Measurements from ENCODE around the gene CLIP2.

CLIP2 gene

DNA sequence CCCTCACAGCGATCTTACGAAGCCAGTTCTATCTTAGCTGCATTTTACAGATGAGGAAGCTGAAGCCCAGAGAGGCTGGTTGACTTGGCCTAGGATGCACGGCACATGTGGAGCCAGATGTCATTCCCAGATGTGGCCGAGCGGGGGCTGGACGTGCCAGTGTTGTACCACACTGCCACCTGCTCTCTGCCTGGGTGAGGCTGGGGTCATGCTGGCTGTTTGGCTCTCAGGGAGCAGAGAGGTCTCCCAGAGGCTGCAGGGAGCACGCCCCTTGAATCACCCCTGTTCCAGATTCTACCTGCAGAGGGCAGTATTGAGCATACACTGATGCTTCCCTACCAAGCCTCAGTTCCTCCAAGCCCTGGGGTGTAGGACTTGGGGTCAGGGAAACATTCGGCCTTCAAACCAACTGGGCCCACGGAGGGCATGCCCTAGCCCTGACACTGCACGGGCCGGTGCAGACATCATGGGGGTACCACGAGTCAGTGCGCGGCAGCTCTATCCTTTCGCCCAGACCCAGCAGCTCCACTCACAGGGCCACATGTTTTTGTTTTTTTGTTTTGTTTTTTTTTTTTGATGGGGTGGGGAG lies 160.7 kb downstream of the CLIP2 start:
- Mint-ChIP-seq H3K4me1 (peaks cover 8% of the 10 kb centered on the region), H3K4me3 (peak overlapping the region in 1 of 3 experiments; percentile 19), H3K27ac (peak overlapping the region in 1 of 3 experiments; percentile 41), H3K36me3 (ENCODE audit: low read depth) (no peaks in the 10 kb centered on the region), H3K9me3 (no peaks in the 10 kb centered on the region), H3K27me3 (ENCODE audit: low read depth) (no peaks in the 10 kb centered on the region)
- TF ChIP-seq, protein P1, sequence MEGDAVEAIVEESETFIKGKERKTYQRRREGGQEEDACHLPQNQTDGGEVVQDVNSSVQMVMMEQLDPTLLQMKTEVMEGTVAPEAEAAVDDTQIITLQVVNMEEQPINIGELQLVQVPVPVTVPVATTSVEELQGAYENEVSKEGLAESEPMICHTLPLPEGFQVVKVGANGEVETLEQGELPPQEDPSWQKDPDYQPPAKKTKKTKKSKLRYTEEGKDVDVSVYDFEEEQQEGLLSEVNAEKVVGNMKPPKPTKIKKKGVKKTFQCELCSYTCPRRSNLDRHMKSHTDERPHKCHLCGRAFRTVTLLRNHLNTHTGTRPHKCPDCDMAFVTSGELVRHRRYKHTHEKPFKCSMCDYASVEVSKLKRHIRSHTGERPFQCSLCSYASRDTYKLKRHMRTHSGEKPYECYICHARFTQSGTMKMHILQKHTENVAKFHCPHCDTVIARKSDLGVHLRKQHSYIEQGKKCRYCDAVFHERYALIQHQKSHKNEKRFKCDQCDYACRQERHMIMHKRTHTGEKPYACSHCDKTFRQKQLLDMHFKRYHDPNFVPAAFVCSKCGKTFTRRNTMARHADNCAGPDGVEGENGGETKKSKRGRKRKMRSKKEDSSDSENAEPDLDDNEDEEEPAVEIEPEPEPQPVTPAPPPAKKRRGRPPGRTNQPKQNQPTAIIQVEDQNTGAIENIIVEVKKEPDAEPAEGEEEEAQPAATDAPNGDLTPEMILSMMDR (IDR thresholded peaks at IDR 0.05; ENCODE audit: unreplicated experiment in 3 of 3) = peak; percentile 55 to 66 (median 62)

DNA sequence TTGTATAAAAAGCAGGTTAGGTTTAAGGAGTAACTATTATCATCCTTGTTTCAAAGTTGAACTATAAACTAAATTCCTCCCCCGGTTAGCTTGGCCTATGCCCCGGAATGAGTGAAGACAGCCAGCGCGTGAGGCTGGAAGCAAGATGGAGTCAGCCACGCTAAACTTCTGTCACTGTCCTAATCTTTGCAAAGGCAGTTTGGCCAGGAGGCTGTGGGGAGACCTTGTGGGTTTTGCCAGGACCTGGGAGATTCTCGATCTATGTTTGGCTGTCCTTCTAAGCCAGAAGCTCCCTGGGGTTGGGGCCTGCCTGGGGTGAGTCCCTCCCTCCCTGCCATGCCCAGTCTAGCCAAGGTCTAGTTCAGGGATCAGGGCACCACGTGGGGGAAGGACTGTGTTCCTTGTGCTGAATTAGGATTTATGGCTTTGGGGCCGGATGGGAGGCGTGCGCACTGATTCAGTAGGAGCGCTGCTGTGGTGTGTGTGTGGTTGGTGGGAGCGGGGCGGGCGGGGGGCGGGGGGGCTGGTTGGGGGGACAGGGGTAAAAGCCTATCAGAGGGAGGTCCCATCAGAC lies 163.6 kb downstream of the CLIP2 start:
- H3K27me3 Mint-ChIP-seq (ENCODE audit: low read depth) = no peaks in the 10 kb centered on the region
- peak overlapping the region; percentile 83 to 91 (median 90) for H3K4me3 Mint-ChIP-seq
- H3K4me1 Mint-ChIP-seq = peaks cover 28% of the 10 kb centered on the region
- peak overlapping the region; percentile 96 to 98 (median 97) for H3K27ac Mint-ChIP-seq
- TF ChIP-seq, protein P1 (IDR thresholded peaks at IDR 0.05; ENCODE audit: unreplicated experiment in 3 of 3) = no peak
- no peaks in the 10 kb centered on the region for H3K9me3 Mint-ChIP-seq
- peaks cover 7% of the 10 kb centered on the region for H3K36me3 Mint-ChIP-seq (ENCODE audit: low read depth)

DNA sequence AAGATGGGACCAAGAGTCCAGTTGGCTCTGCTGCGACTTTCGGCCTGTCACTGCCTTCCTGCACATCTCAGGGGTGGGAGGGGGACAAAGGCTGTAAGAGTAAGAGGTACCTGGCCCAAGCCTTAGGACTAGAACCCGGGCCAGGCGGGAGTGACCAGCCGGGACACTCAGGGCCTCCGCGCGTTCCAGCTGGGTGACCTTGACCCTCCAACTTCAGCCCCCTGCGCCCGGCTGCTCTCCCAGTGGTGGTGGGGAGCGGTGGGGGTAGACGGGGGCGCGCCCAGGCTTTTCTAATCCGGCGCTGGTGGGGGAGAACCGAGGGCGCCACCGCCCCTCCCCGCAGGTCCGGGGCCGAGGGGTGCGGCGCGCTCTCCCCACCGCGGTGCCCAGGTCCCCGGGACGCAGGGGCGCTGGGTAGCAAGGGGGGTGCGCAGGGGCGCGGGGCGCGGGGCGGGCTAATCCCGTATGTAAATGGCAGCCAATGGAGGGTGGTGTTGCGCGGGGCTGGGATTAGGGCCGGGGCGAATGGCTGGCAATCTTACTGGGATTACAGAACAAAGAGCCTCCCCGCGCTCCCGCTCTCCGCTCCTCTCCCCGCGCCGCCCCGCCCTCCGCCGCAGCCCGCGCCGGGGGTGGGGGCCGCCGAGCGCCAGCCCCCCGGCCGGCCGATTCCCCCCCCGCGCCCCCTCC lies 164.3 kb downstream of the CLIP2 start, which contains the start of gene GTF2IRD1:
GTF2IRD1 (plus strand) TSS at position 585 of the 690 bp plus-strand sequence. CDS start 54,175 bp downstream, outside the sequence.
- Mint-ChIP-seq H3K27ac (peak within 1 kb of the TSS; percentile 96 to 98 (median 97)), H3K4me3 (peak within 1 kb of the TSS; percentile 84 to 91 (median 90)), H3K36me3 (ENCODE audit: low read depth) (peaks cover 12% of the 10 kb centered on the region), H3K27me3 (ENCODE audit: low read depth) (no peaks in the 10 kb centered on the region), H3K9me3 (no peaks in the 10 kb centered on the region), H3K4me1 (peaks cover 33% of the 10 kb centered on the region)
- TF ChIP-seq, protein P1 (IDR thresholded peaks at IDR 0.05; ENCODE audit: unreplicated experiment in 3 of 3) = no peak

DNA sequence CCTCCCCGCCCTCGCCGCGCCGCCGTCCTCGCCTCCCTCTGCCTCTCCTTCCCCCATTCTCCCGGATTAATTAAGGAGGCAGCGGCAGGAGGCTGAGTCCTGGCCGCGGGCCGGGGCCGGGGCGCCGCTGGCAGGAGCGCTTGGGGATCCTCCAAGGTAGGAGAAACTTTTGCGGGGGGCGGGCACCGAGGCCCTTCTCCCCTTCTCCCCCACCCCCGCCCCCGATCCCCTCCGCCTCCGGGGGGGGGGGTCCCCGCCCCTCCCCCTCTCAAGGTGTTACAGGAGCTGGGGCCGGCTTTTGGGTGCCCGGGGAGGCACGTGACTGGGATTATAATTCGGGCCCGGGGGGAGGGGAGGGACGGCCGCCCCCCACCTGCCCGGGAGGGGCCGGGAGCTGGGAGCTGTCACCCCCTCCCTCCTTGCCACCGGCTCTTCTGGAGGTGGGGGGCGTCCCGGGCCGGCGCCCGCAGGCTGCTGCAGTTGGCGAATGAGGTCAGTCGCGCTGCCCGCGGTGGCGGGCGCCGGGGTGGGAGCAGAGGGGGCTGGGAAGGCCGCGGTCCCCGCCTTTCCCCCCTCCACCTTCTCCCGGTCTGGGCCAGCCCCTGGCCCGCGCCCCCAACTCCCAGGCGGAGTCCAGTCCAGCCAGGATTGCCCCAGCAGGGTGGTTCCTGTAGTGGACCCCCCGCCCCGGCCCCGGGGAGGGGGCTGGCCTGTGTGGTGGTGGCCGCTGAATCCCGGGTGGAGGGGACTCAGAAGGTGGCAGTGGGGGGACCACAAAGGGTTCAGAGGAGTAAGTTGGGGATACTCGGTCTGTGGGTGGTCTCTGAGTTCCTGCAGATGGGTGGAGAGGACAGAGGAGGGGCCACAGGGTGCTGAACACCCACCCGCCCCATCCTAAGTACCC lies 165.1 kb downstream of the CLIP2 start:
- Mint-ChIP-seq H3K4me1 (peaks cover 39% of the 10 kb centered on the region), H3K27ac (peak overlapping the region; percentile 59 to 97 (median 86)), H3K9me3 (no peaks in the 10 kb centered on the region), H3K36me3 (ENCODE audit: low read depth) (peaks cover 15% of the 10 kb centered on the region), H3K4me3 (peak overlapping the region; percentile 80 to 87 (median 84)), H3K27me3 (ENCODE audit: low read depth) (no peaks in the 10 kb centered on the region)
- TF ChIP-seq, protein P1 (IDR thresholded peaks at IDR 0.05; ENCODE audit: unreplicated experiment in 3 of 3) = no peak

DNA sequence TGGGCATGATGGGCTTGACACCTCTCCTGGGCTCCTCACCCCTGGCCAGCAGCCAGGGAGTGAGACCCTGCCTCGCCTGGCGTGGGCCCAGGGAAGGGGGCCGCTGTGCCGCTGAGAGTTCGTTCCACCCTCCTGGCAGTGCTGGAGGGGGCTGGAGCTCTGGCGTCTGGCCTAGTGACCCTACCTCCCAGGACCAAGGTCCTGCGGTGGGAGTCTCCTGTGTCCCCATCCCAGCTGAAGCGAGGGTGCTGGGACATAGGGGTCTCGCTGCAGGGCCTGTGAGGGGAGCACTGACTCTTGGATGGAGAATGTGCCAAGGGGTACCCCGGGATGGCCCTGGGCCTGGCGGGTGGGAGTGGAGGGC lies 165.7 kb downstream of the CLIP2 start:
- Mint-ChIP-seq H3K36me3 (ENCODE audit: low read depth) (peaks cover 15% of the 10 kb centered on the region), H3K27me3 (ENCODE audit: low read depth) (no peaks in the 10 kb centered on the region), H3K27ac (peak overlapping the region; percentile 59 to 95 (median 86)), H3K4me1 (peaks cover 46% of the 10 kb centered on the region), H3K9me3 (no peaks in the 10 kb centered on the region), H3K4me3 (peak overlapping the region; percentile 80 to 87 (median 84))
- TF ChIP-seq, protein P1 (IDR thresholded peaks at IDR 0.05; ENCODE audit: unreplicated experiment in 3 of 3) = no peak

All from nephron (organoid).